ENCODE data around the gene MACROD2.

MACROD2 gene

DNA sequence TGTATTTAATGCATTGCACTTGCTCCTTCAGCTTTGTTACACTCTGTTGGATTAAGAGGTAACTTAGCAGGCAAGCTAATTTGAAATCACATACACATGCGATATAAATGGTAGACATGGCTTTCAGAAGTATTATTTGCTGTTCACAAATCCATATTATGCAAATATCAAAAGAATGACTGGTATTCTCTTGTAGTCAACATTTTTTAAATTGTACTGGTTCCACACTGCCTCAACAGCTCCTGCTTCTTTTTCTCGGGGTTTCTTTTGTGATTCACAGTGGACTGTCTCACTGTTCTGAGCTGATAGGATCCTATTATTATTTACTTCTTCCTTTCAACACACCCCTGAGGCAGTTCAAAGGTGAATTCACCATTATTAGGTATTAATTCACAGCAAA lies 1650.5 kb downstream of the MACROD2 start:
- TF ChIP-seq, protein P1, sequence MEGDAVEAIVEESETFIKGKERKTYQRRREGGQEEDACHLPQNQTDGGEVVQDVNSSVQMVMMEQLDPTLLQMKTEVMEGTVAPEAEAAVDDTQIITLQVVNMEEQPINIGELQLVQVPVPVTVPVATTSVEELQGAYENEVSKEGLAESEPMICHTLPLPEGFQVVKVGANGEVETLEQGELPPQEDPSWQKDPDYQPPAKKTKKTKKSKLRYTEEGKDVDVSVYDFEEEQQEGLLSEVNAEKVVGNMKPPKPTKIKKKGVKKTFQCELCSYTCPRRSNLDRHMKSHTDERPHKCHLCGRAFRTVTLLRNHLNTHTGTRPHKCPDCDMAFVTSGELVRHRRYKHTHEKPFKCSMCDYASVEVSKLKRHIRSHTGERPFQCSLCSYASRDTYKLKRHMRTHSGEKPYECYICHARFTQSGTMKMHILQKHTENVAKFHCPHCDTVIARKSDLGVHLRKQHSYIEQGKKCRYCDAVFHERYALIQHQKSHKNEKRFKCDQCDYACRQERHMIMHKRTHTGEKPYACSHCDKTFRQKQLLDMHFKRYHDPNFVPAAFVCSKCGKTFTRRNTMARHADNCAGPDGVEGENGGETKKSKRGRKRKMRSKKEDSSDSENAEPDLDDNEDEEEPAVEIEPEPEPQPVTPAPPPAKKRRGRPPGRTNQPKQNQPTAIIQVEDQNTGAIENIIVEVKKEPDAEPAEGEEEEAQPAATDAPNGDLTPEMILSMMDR (IDR thresholded peaks at IDR 0.05; ENCODE audit: borderline replicate concordance, insufficient read depth, low read depth, low read length): no peak
- no peak overlapping the region for H3K4me3 ChIP-seq (ENCODE audit: low read depth, low read length)

DNA sequence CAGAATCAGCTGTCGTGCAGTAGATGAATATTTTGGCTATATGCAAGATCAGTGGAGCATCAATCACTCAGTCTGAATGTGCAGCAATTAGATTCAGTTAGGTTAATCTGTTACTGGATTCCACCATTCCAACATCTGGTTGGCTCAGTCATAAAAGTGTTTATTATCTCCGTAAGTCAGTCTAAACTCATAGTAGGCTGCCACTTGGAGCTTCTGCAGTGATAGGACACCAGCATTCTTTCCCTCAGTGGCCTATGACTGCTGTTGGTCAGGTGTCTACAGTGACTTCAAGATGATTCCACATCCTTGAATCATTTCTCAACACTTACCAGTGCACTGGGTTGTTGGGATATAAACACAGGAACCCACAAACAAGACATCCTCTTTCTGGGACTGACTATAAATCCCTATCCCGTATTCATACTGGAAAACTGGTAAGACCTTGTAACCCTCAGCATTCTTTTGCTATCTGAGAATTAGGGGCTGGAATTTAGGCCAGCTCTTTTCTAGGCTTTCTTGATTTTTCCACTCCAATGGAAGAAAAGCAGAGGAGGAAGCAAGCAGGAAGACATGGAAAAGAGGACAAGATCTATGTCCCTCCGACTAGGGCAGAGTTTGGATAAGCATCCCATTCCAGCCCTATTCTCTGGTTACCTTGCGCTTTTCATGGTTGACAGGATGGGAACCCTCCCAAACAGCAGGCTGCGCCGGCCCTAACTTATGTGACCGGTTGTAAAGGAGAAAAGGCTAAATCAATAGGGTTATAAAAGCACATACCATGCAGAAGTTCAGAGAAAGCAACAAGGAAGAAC lies 1658.3 kb downstream of the MACROD2 start:
- H3K4me3 ChIP-seq (ENCODE audit: low read depth, low read length): no peak overlapping the region
- TF ChIP-seq, protein P1 (IDR thresholded peaks at IDR 0.05; ENCODE audit: borderline replicate concordance, insufficient read depth, low read depth, low read length): no peak

DNA sequence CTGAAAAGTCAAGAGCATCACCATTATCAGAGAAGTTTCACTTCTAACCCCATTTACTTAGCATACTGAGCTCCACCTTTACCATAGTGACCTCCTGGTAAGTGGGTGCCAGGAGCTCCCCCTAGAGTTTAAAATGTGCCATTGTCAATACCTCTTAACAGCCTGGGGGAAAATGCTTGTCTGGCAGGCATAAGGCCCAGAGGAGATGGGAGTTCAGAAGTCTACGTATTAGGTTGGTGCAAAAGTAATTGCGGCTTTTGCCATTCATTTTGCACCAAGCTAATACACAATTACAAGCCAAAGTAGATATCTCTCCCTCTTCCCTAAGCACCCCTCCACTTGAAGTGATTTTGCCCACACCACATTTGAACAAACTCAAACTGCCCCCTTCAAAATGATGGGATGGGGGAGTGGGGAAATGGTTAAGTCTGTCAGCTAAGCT lies 1658.9 kb downstream of the MACROD2 start:
- no peak overlapping the region for H3K4me3 ChIP-seq (ENCODE audit: low read depth, low read length)
- TF ChIP-seq, protein P1 (IDR thresholded peaks at IDR 0.05; ENCODE audit: borderline replicate concordance, insufficient read depth, low read depth, low read length): peak; percentile 70

DNA sequence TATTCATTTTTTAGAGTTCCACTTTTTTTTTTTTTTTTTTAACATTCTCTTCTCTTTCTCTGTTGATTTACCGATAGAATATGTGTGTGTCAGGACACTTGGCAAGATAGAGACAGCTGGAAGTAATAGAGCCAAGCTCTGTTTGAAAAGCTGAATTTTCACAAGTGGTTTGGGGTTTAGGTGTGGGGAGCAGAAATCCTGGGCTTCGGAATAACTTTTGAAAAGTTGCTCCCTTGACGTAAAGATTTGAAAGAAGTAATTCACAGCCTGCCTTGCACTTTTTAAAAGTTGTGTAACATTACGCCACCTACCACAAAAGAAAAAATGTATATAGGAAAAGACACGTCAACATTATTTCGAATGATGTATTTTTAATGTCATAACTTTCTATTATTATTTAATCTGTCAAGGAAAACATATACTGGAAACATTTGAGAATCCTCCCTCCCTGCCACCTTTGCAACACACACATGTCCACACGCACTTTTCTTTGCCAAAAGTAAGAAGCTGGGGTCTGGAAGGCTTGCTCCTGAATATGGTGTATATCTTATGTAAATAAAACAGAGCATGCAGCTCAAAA lies 1660.1 kb downstream of the MACROD2 start:
- TF ChIP-seq, protein P1 (IDR thresholded peaks at IDR 0.05; ENCODE audit: borderline replicate concordance, insufficient read depth, low read depth, low read length): no peak
- no peak overlapping the region for H3K4me3 ChIP-seq (ENCODE audit: low read depth, low read length)

DNA sequence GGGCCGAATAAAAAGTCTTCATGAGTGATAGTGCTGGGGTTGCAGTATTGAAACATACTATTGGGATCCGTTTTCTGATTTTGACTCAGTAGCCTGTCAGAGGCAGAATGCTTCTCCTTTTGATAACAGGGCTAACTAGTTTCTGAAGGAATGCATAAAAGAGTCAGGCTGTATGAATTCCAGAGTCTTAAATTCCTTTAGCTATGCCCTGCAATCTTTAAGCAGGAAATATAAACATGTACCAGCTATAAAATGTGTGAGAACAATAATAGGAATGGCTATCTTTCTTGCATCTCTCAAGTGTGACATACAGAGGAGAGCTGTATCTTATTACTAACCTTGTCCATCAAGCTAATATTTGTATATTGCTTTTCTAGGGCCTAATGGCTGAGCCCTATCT lies 1660.8 kb downstream of the MACROD2 start:
- H3K4me3 ChIP-seq (ENCODE audit: low read depth, low read length): no peak overlapping the region
- TF ChIP-seq, protein P1 (IDR thresholded peaks at IDR 0.05; ENCODE audit: borderline replicate concordance, insufficient read depth, low read depth, low read length): no peak

DNA sequence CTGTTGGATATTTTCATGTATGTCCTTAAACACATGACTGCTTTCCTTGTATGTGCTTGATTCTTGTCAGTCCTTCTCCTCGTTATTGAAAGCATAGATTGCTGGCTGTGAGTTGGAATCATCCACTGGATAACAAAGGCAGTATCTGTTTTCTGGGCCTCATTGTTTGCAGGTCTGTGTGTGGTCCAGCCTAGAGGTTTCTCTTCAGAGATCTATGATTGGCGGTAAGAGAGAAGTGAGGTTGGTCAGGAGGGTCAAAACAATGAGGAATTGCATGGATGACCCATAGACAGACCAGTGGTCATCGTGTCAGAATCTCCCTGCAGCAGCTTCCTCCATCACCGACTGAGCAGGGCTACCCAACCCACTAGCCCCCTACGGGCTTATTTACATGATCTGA lies 1663.0 kb downstream of the MACROD2 start:
- TF ChIP-seq, protein P1 (IDR thresholded peaks at IDR 0.05; ENCODE audit: borderline replicate concordance, insufficient read depth, low read depth, low read length): no peak

GRCh38 chr20:15673206-15673605 lies 1677.9 kb downstream of the MACROD2 start:
- no peak overlapping the region for H3K4me3 ChIP-seq (ENCODE audit: low read depth, low read length)
- TF ChIP-seq, protein P1 (IDR thresholded peaks at IDR 0.05; ENCODE audit: borderline replicate concordance, insufficient read depth, low read depth, low read length): no peak

More for the DNA sequence above, 1663.0 kb downstream of the MACROD2 start:
- no peak overlapping the region for H3K4me3 ChIP-seq (ENCODE audit: low read depth, low read length)

Data from GM12875 (cell line).